OCI-LY7 (cell line): ENCODE results near the gene NAMPT. TPM values are rescaled to one million over a fixed set of nuclear protein-coding genes. Genes with fewer than 3 reads are reported as not detected.

Source experiments
- BruUV-seq: library from RNA; stranded (reverse); fragments of 400-500 nt; replicated peaks from 2 replicates; lab custom pipeline; 2021; lab: Mats Ljungman, UMichigan
- CTCF ChIA-PET: fragments of 300-600 bp; sonication (Branson Sonifier 250); formaldehyde crosslinking; loops from one replicate; lab custom pipeline; 2022; ENCODE audit warnings: antibody characterized with exemption; ENCODE audit not compliant: unreplicated experiment; lab: Charles Lee
- POLR2A ChIA-PET: fragments of 300-600 bp; sonication (Branson Sonifier 250); formaldehyde crosslinking; loops from one replicate; lab custom pipeline; 2022; ENCODE audit warnings: antibody characterized with exemption; lab: Charles Lee
- DNase-seq: peaks from one replicate; pipeline ENCODE4 v3.0.0-alpha.2; 2015; ENCODE audit warnings: low spot score
- H2AFZ ChIP-seq: fragments of 200-600 bp; sonication (generic), shearing (Covaris generic); 2 replicates; pipeline ENCODE4 v1.6.1; 2014; ENCODE audit warnings: mild to moderate bottlenecking, antibody characterized with exemption, low read length, moderate library complexity
- H3K27ac ChIP-seq: fragments of 200-600 bp; sonication (generic); 2 replicates; pipeline ENCODE4 v1.5.1; 2014; ENCODE audit warnings: mixed run types, low read depth, mild to moderate bottlenecking, moderate library complexity, low read length, inconsistent platforms; ENCODE audit not compliant: poor library complexity, severe bottlenecking
- H3K36me3 ChIP-seq: fragments of 200-600 bp; sonication (generic); 2 replicates; pipeline ENCODE4 v1.6.1; 2014; ENCODE audit warnings: mild to moderate bottlenecking, antibody characterized with exemption, low read length, moderate library complexity, mixed read lengths; ENCODE audit not compliant: insufficient read depth
- H3K4me1 ChIP-seq: fragments of 200-600 bp; sonication (generic); 2 replicates; pipeline ENCODE4 v1.5.1; 2014; ENCODE audit warnings: mild to moderate bottlenecking, low read length; ENCODE audit not compliant: insufficient read depth, poor library complexity, severe bottlenecking
- H3K4me2 ChIP-seq: fragments of 200-600 bp; sonication (generic); 2 replicates; pipeline ENCODE4 v1.6.1; 2014; ENCODE audit warnings: mild to moderate bottlenecking, low read length
- H3K4me3 ChIP-seq: fragments of 200-600 bp; sonication (generic); 2 replicates; pipeline ENCODE4 v1.5.1; 2014; ENCODE audit warnings: mild to moderate bottlenecking, low read depth, low read length; ENCODE audit not compliant: poor library complexity, severe bottlenecking
- H3K79me2 ChIP-seq: fragments of 200-600 bp; sonication (generic); 2 replicates; pipeline ENCODE4 v1.6.1; 2016; ENCODE audit warnings: low read depth, mild to moderate bottlenecking, low read length, moderate library complexity, mixed read lengths; ENCODE audit not compliant: insufficient read depth
- H3K9me2 ChIP-seq: fragments of 200-600 bp; sonication (generic); 2 replicates; pipeline ENCODE4 v1.6.1; 2016; ENCODE audit warnings: mild to moderate bottlenecking, low read length, mixed read lengths; ENCODE audit not compliant: insufficient read depth
- H3K9me3 ChIP-seq: fragments of 200-600 bp; sonication (generic); 2 replicates; pipeline ENCODE4 v1.6.1; 2014; ENCODE audit warnings: mild to moderate bottlenecking, mixed run types, low read length, mixed read lengths
- H4K20me1 ChIP-seq: fragments of 200-600 bp; sonication (generic); 2 replicates; pipeline ENCODE4 v1.6.1; 2014; ENCODE audit warnings: mild to moderate bottlenecking, antibody characterized with exemption, low read length, moderate library complexity, mixed read lengths; ENCODE audit not compliant: insufficient read depth
- CTCF ChIP-seq: fragments of 200-600 bp; sonication (generic); conservative IDR thresholded peaks from 2 replicates; pipeline ENCODE4 v1.5.1; 2014; ENCODE audit warnings: mild to moderate bottlenecking, antibody characterized with exemption, low read length, moderate library complexity, mixed read lengths
- EZH2phosphoT487 ChIP-seq: fragments of 200-600 bp; sonication (generic); IDR thresholded peaks from 2 replicates; pipeline ENCODE4 v1.6.1; 2018; ENCODE audit warnings: low read depth, borderline replicate concordance, mild to moderate bottlenecking, mixed run types, antibody characterized with exemption, low read length, moderate library complexity, mixed read lengths
- intact Hi-C: fragments of 100-400 bp; cut with micrococcal nuclease; formaldehyde crosslinking; loops from one replicate; pipeline ENCODE4 v1.10.0; 2022; ENCODE audit not compliant: unreplicated experiment
- total RNA-seq, 2 experiments: library from RNA; depleted of rRNA in 1 of 2; stranded (reverse); fragments of >200 nt in 1 of 2; shearing (Covaris generic) in 1 of 2; gene quantifications; 2 replicates each; pipeline ENCODE4 v1.2.3, GENCODE V29; 2014 to 2022

The NAMPT gene
- total RNA-seq, 2 experiments from 2014 or later = 20.7 to 82.2 TPM

DNA sequence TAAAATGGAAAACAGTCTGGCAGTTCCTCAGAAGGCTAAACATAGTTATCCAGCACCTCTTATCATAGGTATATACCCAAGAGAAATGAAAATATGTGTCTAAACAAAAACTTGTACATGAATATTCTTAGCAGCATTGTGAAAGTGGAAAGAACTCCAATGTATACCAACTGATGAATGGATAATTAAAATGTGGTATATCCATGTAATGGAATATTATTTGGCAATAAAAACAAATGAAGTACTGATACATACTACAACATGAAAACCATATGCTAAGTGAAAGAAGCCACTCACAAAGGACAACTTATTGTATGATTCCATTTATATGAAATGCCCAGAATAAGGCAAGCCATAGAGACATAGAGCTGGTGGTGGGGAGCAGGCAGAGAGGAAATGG is 32.2 kb upstream of the NAMPT start:
- no TSS peak for BruUV-seq
- DNase-seq = no peak
- ChIA-PET CTCF (no interaction called here), POLR2A (no interaction called here)
- Histone ChIP-seq H3K4me2 (no peak overlapping the region), H3K36me3 (no peaks in the 10 kb centered on the region), H3K4me3 (no peak overlapping the region), H2AFZ (no peak overlapping the region), H3K9me2 (no peaks in the 10 kb centered on the region), H4K20me1 (no peaks in the 10 kb centered on the region), H3K9me3 (no peaks in the 10 kb centered on the region), H3K79me2 (no peaks in the 10 kb centered on the region), H3K4me1 (no peaks in the 10 kb centered on the region), H3K27ac (no peak overlapping the region)
- TF ChIP-seq CTCF (no peak), EZH2phosphoT487 (no peak)
- intact Hi-C loops = no loop called here

- TF ChIP-seq CTCF = no peak
- TF ChIP-seq EZH2phosphoT487 = no peak
- H4K20me1 ChIP-seq = no peaks in the 10 kb centered on the region
- H3K4me3 ChIP-seq = no peak overlapping the region
- no peak overlapping the region for H3K4me2 ChIP-seq
- BruUV-seq = no TSS peak
- ChIA-PET POLR2A (no interaction called here), CTCF (no interaction called here)
- no peak for DNase-seq
- no peaks in the 10 kb centered on the region for H3K36me3 ChIP-seq
- no peaks in the 10 kb centered on the region for H3K79me2 ChIP-seq
- no peaks in the 10 kb centered on the region for H3K4me1 ChIP-seq
- no peak overlapping the region for H3K27ac ChIP-seq
- H2AFZ ChIP-seq = no peak overlapping the region
- H3K9me3 ChIP-seq = no peaks in the 10 kb centered on the region
- intact Hi-C loops = no loop called here
- H3K9me2 ChIP-seq = no peaks in the 10 kb centered on the region
These were observed 30.1 kb upstream of the NAMPT start for GRCh38 chr7:106314875-106315274.

GRCh38 chr7:106313966-106314365 is 29.2 kb upstream of the NAMPT start:
- DNase-seq = no peak
- no peaks in the 10 kb centered on the region for H3K36me3 ChIP-seq
- CTCF ChIA-PET = no interaction called here
- no peak overlapping the region for H3K27ac ChIP-seq
- H3K4me3 ChIP-seq = no peak overlapping the region
- H3K79me2 ChIP-seq = no peaks in the 10 kb centered on the region
- no peak overlapping the region for H2AFZ ChIP-seq
- H4K20me1 ChIP-seq = no peaks in the 10 kb centered on the region
- no peak overlapping the region for H3K4me2 ChIP-seq
- no TSS peak for BruUV-seq
- no peaks in the 10 kb centered on the region for H3K4me1 ChIP-seq
- intact Hi-C loops = loop anchor here (2.0 kb wide), 1 partner anchor 51 kb away; no protein-coding TSS in a partner anchor
- no peaks in the 10 kb centered on the region for H3K9me3 ChIP-seq
- H3K9me2 ChIP-seq = no peaks in the 10 kb centered on the region
- POLR2A ChIA-PET = interaction anchor here (1.0 kb wide), 1 partner anchor 29 kb away, joined by 3 read pairs; the partner anchor contains the start of gene NAMPT
- TF ChIP-seq EZH2phosphoT487 (no peak), CTCF (no peak)
